Measurements from ENCODE around the gene SLC25A38.
A peak's percentile ranks its signal among the peaks of the same experiment; 100 is the strongest.

The SLC25A38 gene

GRCh38 chr3:39396690-39397089, 13.5 kb downstream of the SLC25A38 start:
- H3K9me3 ChIP-seq (ENCODE audit: control insufficient read depth, insufficient read depth, low read length): no peaks in the 10 kb centered on the region
- H4K20me1 ChIP-seq (ENCODE audit: control insufficient read depth, insufficient read depth, low read depth, low read length): no peaks in the 10 kb centered on the region
- no peaks in the 10 kb centered on the region for H3K4me1 ChIP-seq (ENCODE audit: control insufficient read depth, low read length)
- no peak overlapping the region for H3K4me2 ChIP-seq (ENCODE audit: low read length)
- H3K4me3 ChIP-seq (ENCODE audit: low read length): no peak overlapping the region
- TF ChIP-seq EZH2phosphoT487 (IDR thresholded peaks at IDR 0.05; ENCODE audit: borderline replicate concordance, low read length): no peak
- no peaks in the 10 kb centered on the region for H3K27me3 ChIP-seq (ENCODE audit: control insufficient read depth, low read length)
- H3K79me2 ChIP-seq (ENCODE audit: control insufficient read depth, low read length): no peaks in the 10 kb centered on the region
- no peaks in the 10 kb centered on the region for H3F3A ChIP-seq (ENCODE audit: control insufficient read depth, insufficient read depth)
- no peaks in the 10 kb centered on the region for H3K9me2 ChIP-seq (replicated peaks; ENCODE audit: control insufficient read depth, low read length)
- H3K27ac ChIP-seq (ENCODE audit: low read depth, low read length): no peak overlapping the region
- peaks cover 72% of the 10 kb centered on the region for H3K36me3 ChIP-seq (ENCODE audit: control insufficient read depth, low read length)

GRCh38 chr3:39398700-39399099, 15.5 kb downstream of the SLC25A38 start:
- Histone ChIP-seq H4K20me1 (ENCODE audit: control insufficient read depth, insufficient read depth, low read depth, low read length) (no peaks in the 10 kb centered on the region), H3F3A (ENCODE audit: control insufficient read depth, insufficient read depth) (0 out of 2 replicates have a peak, but pooled peaks cover under 1% of the 10 kb centered on the region), H3K4me1 (ENCODE audit: control insufficient read depth, low read length) (no peaks in the 10 kb centered on the region), H3K36me3 (ENCODE audit: control insufficient read depth, low read length) (peaks cover 56% of the 10 kb centered on the region), H3K9me2 (replicated peaks; ENCODE audit: control insufficient read depth, low read length) (no peaks in the 10 kb centered on the region), H3K79me2 (ENCODE audit: control insufficient read depth, low read length) (no peaks in the 10 kb centered on the region), H3K4me2 (ENCODE audit: low read length) (no peak overlapping the region), H3K27me3 (ENCODE audit: control insufficient read depth, low read length) (no peaks in the 10 kb centered on the region), H3K9me3 (ENCODE audit: control insufficient read depth, insufficient read depth, low read length) (no peaks in the 10 kb centered on the region), H3K4me3 (ENCODE audit: low read length) (no peak overlapping the region), H3K27ac (ENCODE audit: low read depth, low read length) (no peak overlapping the region)
- no peak for TF ChIP-seq CTCF (IDR thresholded peaks at IDR 0.05; ENCODE audit: low read depth, low read length, poor library complexity, severe bottlenecking)

- peaks cover 7% of the 10 kb centered on the region for H3K4me1 ChIP-seq (ENCODE audit: control insufficient read depth, low read length)
- H3K9me3 ChIP-seq (ENCODE audit: control insufficient read depth, insufficient read depth, low read length): no peaks in the 10 kb centered on the region
- H3K4me3 ChIP-seq (ENCODE audit: low read length): no peak overlapping the region
- no peak for TF ChIP-seq CTCF (IDR thresholded peaks at IDR 0.05; ENCODE audit: low read depth, low read length, poor library complexity, severe bottlenecking)
- TF ChIP-seq EZH2phosphoT487 (IDR thresholded peaks at IDR 0.05; ENCODE audit: borderline replicate concordance, low read length): no peak
- H4K20me1 ChIP-seq (ENCODE audit: control insufficient read depth, insufficient read depth, low read depth, low read length): no peaks in the 10 kb centered on the region; the same call in 1 of the 2 replicates
- H3F3A ChIP-seq (ENCODE audit: control insufficient read depth, insufficient read depth): peaks cover 8% of the 10 kb centered on the region
- no peaks in the 10 kb centered on the region for H3K9me2 ChIP-seq (replicated peaks; ENCODE audit: control insufficient read depth, low read length)
- peaks cover 11% of the 10 kb centered on the region for H3K79me2 ChIP-seq (ENCODE audit: control insufficient read depth, low read length)
- H3K27me3 ChIP-seq (ENCODE audit: control insufficient read depth, low read length): no peaks in the 10 kb centered on the region
- no peak overlapping the region for H3K27ac ChIP-seq (ENCODE audit: low read depth, low read length)
- peaks cover 32% of the 10 kb centered on the region for H3K36me3 ChIP-seq (ENCODE audit: control insufficient read depth, low read length)
- H3K4me2 ChIP-seq (ENCODE audit: low read length): no peak overlapping the region
Observed at GRCh38 chr3:39401983-39402382, 18.8 kb downstream of the SLC25A38 start.

GRCh38 chr3:39404943-39405686, 21.9 kb downstream of the SLC25A38 start:
- no peak for TF ChIP-seq EZH2phosphoT487 (IDR thresholded peaks at IDR 0.05; ENCODE audit: borderline replicate concordance, low read length)
- TF ChIP-seq CTCF (IDR thresholded peaks at IDR 0.05; ENCODE audit: low read depth, low read length, poor library complexity, severe bottlenecking): no peak
- Histone ChIP-seq H3K9me2 (replicated peaks; ENCODE audit: control insufficient read depth, low read length) (no peaks in the 10 kb centered on the region), H3K4me1 (ENCODE audit: control insufficient read depth, low read length) (peaks cover 30% of the 10 kb centered on the region), H3K4me3 (ENCODE audit: low read length) (peak overlapping the region; percentile 82; the same call in 1 of the 2 replicates), H3K4me2 (ENCODE audit: low read length) (peak overlapping the region; percentile 72), H3F3A (ENCODE audit: control insufficient read depth, insufficient read depth) (peaks cover 40% of the 10 kb centered on the region), H3K36me3 (ENCODE audit: control insufficient read depth, low read length) (peaks cover 40% of the 10 kb centered on the region), H3K79me2 (ENCODE audit: control insufficient read depth, low read length) (peaks cover 41% of the 10 kb centered on the region), H4K20me1 (ENCODE audit: control insufficient read depth, insufficient read depth, low read depth, low read length) (peaks cover 18% of the 10 kb centered on the region), H3K9me3 (ENCODE audit: control insufficient read depth, insufficient read depth, low read length) (no peaks in the 10 kb centered on the region), H3K27ac (ENCODE audit: low read depth, low read length) (no peak overlapping the region), H3K27me3 (ENCODE audit: control insufficient read depth, low read length) (no peaks in the 10 kb centered on the region)
